CD4-positive, CD25-positive, alpha-beta regulatory T cell (primary cell): ENCODE data around the gene DCAKD. TPM values are rescaled to one million over a fixed set of nuclear protein-coding genes. Genes with fewer than 3 reads are reported as not detected.

Experiments
- ATAC-seq, 2 donors: fragments of 150-1000 bp; cut with Tn5 transposase; one replicate each; pipeline ENCODE4 v1.10.0; 2021; ENCODE audit warnings: low read depth in 2 of 2, moderate number of reproducible peaks in 2 of 2, moderate library complexity in 1 of 2
- DNase-seq, 3 donors: peaks; one replicate each; pipeline versions ENCODE4 v3.0.0 to v3.0.0-alpha.2; 2012 to 2022; ENCODE audit warnings: mixed read lengths in 1 of 3
- H3K27ac ChIP-seq: one replicate; pipeline ENCODE4 v1.7.0; 2013; ENCODE audit warnings: mild to moderate bottlenecking, low read length; ENCODE audit not compliant: insufficient read depth, poor library complexity, severe bottlenecking
- H3K27me3 ChIP-seq: one replicate; pipeline ENCODE4 v1.7.0; 2013; ENCODE audit warnings: low read length; ENCODE audit not compliant: control insufficient read depth, insufficient read depth
- H3K36me3 ChIP-seq: one replicate; pipeline ENCODE4 v1.7.0; 2013; ENCODE audit warnings: mild to moderate bottlenecking, low read length, moderate library complexity; ENCODE audit not compliant: control insufficient read depth, insufficient read depth
- H3K4me1 ChIP-seq: 2 replicates; pipeline ENCODE4 v1.7.0; 2013; ENCODE audit warnings: mild to moderate bottlenecking, low read length; ENCODE audit not compliant: insufficient read depth, control insufficient read depth, poor library complexity, severe bottlenecking
- H3K4me3 ChIP-seq: one replicate; pipeline ENCODE4 v1.7.0; 2013; ENCODE audit warnings: low read depth, mild to moderate bottlenecking, low read length, moderate library complexity
- H3K9me3 ChIP-seq, 2 experiments: 1 replicate in 1 of 2; 2 replicates in 1 of 2; pipeline ENCODE4 v1.7.0; 2013; ENCODE audit warnings: low read length in 2 of 2, mild to moderate bottlenecking in 1 of 2, moderate library complexity in 1 of 2; ENCODE audit not compliant: control insufficient read depth in 2 of 2
- H3K27ac Mint-ChIP-seq, 3 donors: one replicate each; pipeline ENCODE4 v1.8.0; 2020 to 2022; ENCODE audit warnings: mild to moderate bottlenecking in 3 of 3, mixed read lengths in 3 of 3, moderate library complexity in 2 of 3
- H3K27me3 Mint-ChIP-seq: one replicate; pipeline ENCODE4 v1.8.0; 2022; ENCODE audit warnings: mild to moderate bottlenecking, mixed read lengths
- H3K36me3 Mint-ChIP-seq: one replicate; pipeline ENCODE4 v1.8.0; 2020; ENCODE audit warnings: mixed read lengths
- H3K4me1 Mint-ChIP-seq, 4 donors: one replicate each; pipeline ENCODE4 v1.8.0; 2020 to 2022; ENCODE audit warnings: mixed read lengths in 4 of 4, mild to moderate bottlenecking in 1 of 4
- H3K4me3 Mint-ChIP-seq, 4 donors: one replicate each; pipeline ENCODE4 v1.8.0; 2020 to 2022; ENCODE audit warnings: mild to moderate bottlenecking in 4 of 4, mixed read lengths in 4 of 4, moderate library complexity in 3 of 4
- H3K9me3 Mint-ChIP-seq, 7 donors: one replicate each; pipeline ENCODE4 v1.8.0; 2020 to 2022; ENCODE audit warnings: mixed read lengths in 7 of 7, mild to moderate bottlenecking in 3 of 7, moderate library complexity in 2 of 7
- polyA plus RNA-seq, 4 donors: library from polyadenylated mRNA; unstranded; fragments of 300-500 nt; fragmentation: Illumina TruSeq; gene quantifications; one replicate each; pipeline ENCODE4 v1.2.3, GENCODE V29; 2021
- total RNA-seq: library from RNA; stranded (reverse); gene quantifications from one replicate; pipeline ENCODE4 v1.2.3, GENCODE V29; 2022

DCAKD gene
- total and polyA plus RNA-seq, 5 donors from 2014 or later: 10.0 to 20.7 (median 14.7) TPM

DNA sequence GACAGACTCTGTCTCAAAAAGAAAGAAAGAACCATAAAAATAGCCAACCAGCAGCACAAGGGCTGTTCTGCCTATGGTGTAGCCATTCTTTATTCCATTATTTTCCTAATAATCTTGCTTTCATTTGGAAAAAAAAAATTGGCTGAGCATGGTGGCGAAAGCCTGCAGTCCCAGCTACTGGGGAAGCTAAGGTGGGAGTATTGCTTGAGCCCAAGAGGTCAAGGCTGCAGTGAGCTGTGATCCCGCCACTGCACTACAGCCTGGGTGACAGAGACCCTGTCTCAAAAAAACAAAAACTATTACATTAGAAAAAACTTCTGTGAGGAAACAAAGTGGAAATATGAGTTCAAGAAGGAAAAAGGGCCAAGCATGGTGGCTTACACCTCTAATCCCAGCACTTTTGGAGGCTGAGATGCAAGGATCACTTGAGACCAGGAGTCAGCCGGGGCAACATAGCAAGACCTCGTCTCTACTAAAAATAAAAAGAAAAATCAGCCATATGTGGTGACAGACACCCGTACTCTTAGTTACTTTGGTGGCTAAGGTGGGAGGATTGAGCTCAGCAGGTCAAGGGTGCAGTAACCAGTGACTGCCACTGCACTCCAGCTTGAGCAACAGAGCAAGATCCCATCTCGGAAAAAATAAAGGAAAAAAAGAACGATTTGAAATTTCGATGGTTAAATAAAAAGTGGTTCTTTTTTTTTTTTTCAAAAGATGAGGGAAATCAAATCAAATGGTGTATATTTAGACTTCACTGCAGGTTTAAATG lies 2.5 kb downstream of the DCAKD start:
- Histone ChIP-seq H3K36me3 (no peaks in the 10 kb centered on the region), H3K4me3 (peak overlapping the region; percentile 24), H3K27me3 (no peaks in the 10 kb centered on the region), H3K27ac (peak overlapping the region; percentile 92), H3K4me1 (peaks cover 30% of the 10 kb centered on the region), H3K9me3 (no peaks in the 10 kb centered on the region)
- Mint-ChIP-seq H3K27ac (peak overlapping the region in 2 of 3 donors; percentile 78 to 99), H3K36me3 (no peaks in the 10 kb centered on the region), H3K9me3 (peaks cover 0 to 2% (median 0%) of the 10 kb centered on the region in 7 donors), H3K27me3 (no peaks in the 10 kb centered on the region), H3K4me1 (peaks cover 7 to 50% (median 31%) of the 10 kb centered on the region in 4 donors), H3K4me3 (peak overlapping the region; percentile 41 to 57 (median 52))
- DNase-seq (no peak), ATAC-seq (no peak)

DNA sequence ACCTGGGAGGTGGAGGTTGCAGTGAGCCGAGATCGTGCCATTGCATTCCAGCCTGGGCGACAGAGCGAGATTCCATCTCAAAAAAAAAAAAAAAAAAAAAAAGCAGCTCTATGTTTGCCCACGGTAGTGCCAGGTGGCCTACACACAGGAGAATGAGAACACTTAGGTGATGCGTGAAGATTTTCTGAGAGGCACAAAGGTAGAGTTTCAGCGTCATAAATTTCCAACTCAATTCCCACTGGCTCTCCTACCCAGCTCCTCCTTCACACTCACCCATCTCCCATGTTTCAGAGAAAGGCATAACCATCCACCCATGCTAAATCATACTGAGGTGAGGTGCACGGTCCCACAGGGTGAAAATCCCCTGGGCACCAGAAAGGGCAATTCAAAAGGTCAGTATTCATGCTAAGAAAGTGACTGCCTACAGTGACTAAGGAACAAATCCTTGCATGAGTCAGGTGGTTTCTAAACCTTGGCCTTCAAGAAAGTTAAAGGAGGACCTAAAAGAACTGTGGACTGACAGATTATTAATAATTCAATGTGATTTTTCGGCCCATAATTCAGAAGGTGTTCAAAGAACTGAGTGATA lies 4.8 kb downstream of the DCAKD start:
- Histone ChIP-seq H3K27me3 (no peaks in the 10 kb centered on the region), H3K4me1 (peaks cover 23% of the 10 kb centered on the region), H3K36me3 (no peaks in the 10 kb centered on the region), H3K27ac (no peak overlapping the region), H3K4me3 (no peak overlapping the region), H3K9me3 (no peaks in the 10 kb centered on the region)
- Mint-ChIP-seq H3K27me3 (no peaks in the 10 kb centered on the region), H3K4me1 (peaks cover 7 to 61% (median 29%) of the 10 kb centered on the region in 4 donors), H3K36me3 (no peaks in the 10 kb centered on the region), H3K9me3 (no peaks in the 10 kb centered on the region), H3K27ac (peak overlapping the region in 2 of 3 donors; percentile 47 to 59), H3K4me3 (peak overlapping the region in 1 of 4 donors; percentile 47)
- ATAC-seq: no peak
- no peak for DNase-seq

DNA sequence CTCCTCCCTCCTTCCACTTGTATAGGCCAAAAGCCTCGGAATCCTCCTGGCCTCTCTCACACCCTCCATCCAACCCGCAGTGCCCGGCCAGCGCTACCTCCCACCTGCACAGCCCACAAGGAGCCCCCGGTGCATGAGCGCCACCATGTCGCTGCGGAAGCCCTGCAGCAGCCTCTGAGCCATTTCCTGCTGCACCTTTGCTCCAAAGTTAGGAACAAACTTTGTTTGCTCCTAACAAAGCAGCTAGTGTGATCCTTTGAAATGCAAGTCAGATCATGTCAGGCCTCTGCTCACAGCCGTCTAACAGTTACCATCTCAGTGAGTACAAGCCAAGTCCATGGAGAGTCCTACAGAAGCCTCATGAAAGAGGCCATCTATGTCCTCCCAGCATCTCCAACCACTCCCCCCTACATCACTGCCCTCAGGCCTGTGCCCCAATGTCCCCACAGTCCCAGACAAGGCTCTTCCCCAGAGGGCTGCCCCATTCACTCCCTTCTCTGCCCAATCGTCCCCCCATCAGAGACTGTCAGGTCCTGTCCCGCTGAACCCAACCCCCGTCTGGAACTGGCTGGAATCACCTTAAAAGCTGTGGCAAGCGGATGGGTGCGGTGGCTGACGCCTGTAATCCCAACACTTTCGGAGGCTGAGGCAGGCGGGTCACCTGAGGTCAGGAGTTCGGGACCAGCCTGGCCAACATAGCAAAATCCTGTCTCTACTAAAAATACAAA lies 7.5 kb downstream of the DCAKD start:
- Mint-ChIP-seq H3K27me3 (no peaks in the 10 kb centered on the region), H3K27ac (no peak overlapping the region), H3K9me3 (no peaks in the 10 kb centered on the region), H3K36me3 (no peaks in the 10 kb centered on the region), H3K4me3 (no peak overlapping the region), H3K4me1 (peaks cover 0 to 49% (median 19%) of the 10 kb centered on the region in 4 donors)
- Histone ChIP-seq H3K9me3 (no peaks in the 10 kb centered on the region), H3K4me3 (no peak overlapping the region), H3K27ac (no peak overlapping the region), H3K4me1 (peaks cover 5% of the 10 kb centered on the region), H3K36me3 (no peaks in the 10 kb centered on the region), H3K27me3 (no peaks in the 10 kb centered on the region)
- ATAC-seq (peak in 1 of 2 donors; percentile 24), DNase-seq (no peak)

DNA sequence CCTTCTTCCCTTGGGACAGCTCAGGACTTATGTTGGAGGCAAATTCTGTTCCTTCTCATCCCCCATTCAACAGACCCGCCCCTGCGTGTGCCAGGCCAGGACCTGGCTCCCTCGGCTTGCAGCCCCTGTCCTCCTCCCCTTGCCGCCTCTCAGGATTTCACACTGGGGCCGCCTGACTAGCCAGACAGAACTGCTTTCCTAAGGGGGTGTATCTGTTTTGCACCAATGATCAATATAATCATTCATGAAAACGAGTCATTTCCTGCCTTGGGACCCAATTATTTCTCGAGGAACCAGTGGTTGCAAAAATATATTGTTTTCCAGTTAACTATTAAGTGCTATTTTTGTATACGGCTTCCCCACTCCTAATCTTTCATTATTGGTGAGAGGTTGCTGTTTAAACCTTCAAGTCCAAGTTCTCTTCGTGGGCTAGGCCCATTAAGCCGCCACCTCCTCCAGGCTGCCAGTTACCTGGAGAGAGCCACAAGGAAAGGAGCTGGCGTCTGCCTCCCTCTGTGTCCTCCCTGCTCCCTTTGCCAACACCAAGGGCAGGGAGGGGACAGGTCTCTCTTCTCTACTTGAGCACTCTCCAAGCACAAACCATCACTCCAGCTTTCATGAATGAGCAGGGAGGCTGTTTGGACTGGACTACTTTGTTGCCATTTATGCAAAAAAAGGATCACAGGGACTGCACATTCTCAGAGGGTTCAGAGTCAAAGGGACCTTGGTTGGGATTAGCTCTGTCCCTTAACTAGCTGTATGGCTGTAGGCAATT lies 8.9 kb downstream of the DCAKD start:
- no peak for DNase-seq
- H3K27me3 Mint-ChIP-seq: no peaks in the 10 kb centered on the region
- Histone ChIP-seq H3K9me3 (no peaks in the 10 kb centered on the region), H3K27ac (no peak overlapping the region), H3K4me3 (no peak overlapping the region), H3K4me1 (no peaks in the 10 kb centered on the region), H3K27me3 (no peaks in the 10 kb centered on the region), H3K36me3 (no peaks in the 10 kb centered on the region)
- H3K4me1 Mint-ChIP-seq: peaks cover 0 to 39% (median 16%) of the 10 kb centered on the region in 4 donors
- H3K27ac Mint-ChIP-seq: peak overlapping the region; percentile 20 to 66 (median 31)
- no peaks in the 10 kb centered on the region for H3K9me3 Mint-ChIP-seq
- no peak overlapping the region for H3K4me3 Mint-ChIP-seq
- ATAC-seq: no peak
- no peaks in the 10 kb centered on the region for H3K36me3 Mint-ChIP-seq

DNA sequence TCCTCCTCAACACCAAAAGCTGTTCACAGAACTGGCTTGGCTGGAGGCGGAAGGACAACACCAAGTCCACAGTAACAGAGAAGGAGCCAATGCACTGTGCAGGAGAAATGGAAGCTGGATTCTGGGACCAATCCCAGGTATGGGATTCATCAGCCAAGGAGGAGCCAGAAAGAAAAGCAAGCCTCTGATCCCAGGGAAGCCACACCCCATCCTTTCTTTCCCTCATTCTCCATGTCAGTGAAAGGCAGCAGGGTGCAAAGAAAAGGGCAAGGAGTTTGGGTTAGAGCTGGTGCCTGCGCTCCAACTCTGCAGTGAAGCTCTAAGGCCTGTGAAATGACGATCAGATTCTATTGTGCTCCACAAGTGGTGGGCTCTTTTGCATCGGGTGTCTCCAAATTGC lies 11.0 kb downstream of the DCAKD start:
- no peak overlapping the region for H3K4me3 Mint-ChIP-seq
- Histone ChIP-seq H3K4me1 (no peaks in the 10 kb centered on the region), H3K9me3 (no peaks in the 10 kb centered on the region), H3K27ac (no peak overlapping the region), H3K36me3 (no peaks in the 10 kb centered on the region), H3K27me3 (no peaks in the 10 kb centered on the region), H3K4me3 (no peak overlapping the region)
- ATAC-seq (no peak), DNase-seq (no peak)
- H3K9me3 Mint-ChIP-seq: no peaks in the 10 kb centered on the region
- peaks cover 0 to 32% (median 9%) of the 10 kb centered on the region in 4 donors for H3K4me1 Mint-ChIP-seq
- no peaks in the 10 kb centered on the region for H3K27me3 Mint-ChIP-seq
- H3K27ac Mint-ChIP-seq: no peak overlapping the region
- H3K36me3 Mint-ChIP-seq: no peaks in the 10 kb centered on the region

DNA sequence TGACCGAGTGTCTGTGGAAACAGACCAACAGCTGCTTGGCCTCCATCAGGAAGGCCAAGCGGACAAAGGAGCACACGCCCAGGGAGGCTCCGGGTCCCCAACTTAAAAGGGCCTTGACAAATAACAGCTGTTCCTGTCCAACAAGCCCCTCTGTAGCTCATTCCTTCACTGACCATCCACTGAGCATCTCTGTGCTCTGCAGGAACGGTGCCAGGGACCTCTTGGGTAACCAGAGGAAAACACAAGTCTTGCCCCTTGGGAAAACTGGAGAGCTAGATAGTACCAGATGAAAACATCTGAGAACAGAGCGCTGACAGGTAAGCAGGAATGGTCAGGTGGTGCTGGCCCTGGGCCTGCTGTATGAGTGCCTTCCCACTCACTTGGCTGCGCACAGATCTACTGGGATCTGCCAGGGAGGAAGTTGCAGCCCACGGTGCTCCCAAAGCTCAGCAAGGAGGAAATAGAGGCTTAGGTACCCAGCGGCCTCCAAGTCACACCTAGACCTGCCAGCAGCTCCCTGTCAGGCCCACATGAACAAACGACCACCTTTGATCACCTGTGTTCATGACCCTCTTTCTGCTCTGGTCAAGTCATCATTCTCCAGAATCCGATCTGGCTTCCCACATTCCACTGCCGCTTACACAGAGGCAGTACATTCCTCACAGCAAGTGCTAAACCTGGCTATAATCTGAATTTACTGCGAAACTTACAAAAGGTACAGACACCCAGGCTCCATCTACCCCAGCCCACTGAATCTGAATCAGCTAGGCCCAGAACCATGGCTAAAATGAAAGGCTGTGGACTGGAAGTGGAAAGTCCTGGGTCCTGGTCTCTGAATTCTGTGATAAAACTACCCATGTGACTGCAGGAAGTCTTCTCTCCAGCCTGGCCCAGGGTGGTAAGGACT lies 12.5 kb downstream of the DCAKD start:
- H3K27ac ChIP-seq: no peak overlapping the region
- no peaks in the 10 kb centered on the region for H3K9me3 ChIP-seq
- H3K27me3 ChIP-seq: no peaks in the 10 kb centered on the region
- Mint-ChIP-seq H3K27me3 (no peaks in the 10 kb centered on the region), H3K4me1 (peaks cover 0 to 29% (median 10%) of the 10 kb centered on the region in 4 donors), H3K27ac (peak overlapping the region in 1 of 3 donors; percentile 72), H3K4me3 (no peak overlapping the region), H3K9me3 (no peaks in the 10 kb centered on the region), H3K36me3 (peaks cover 5% of the 10 kb centered on the region)
- ATAC-seq (no peak), DNase-seq (no peak)
- H3K36me3 ChIP-seq: peaks cover 4% of the 10 kb centered on the region
- H3K4me3 ChIP-seq: no peak overlapping the region
- H3K4me1 ChIP-seq: no peaks in the 10 kb centered on the region
